Posterior vena cava (tissue), 2 donors: Measurements from ENCODE around the gene LRRC3. TPM values are rescaled to one million over a fixed set of nuclear protein-coding genes. Genes with fewer than 3 reads are reported as not detected.

Experiments used
- DNase-seq: peaks from one replicate; pipeline ENCODE4 v3.0.0-alpha.2; 2020; ENCODE audit warnings: low spot score
- intact Hi-C, 2 donors: fragments of 100-400 bp; cut with DNase I; formaldehyde crosslinking; loops; one replicate each; pipeline versions ENCODE4 v1.14.1 to v1.14.2; 2022 to 2023
- total RNA-seq, 2 donors: library from RNA; stranded (reverse); fragmentation: NEBNext Ultra II Directional; extraction: Animal tissue kit (Norgen Biotek cat#: 25700); gene quantifications; one replicate each; pipeline ENCODE4 v1.2.1, GENCODE V29; 2021
- donor health status: DM: yes; HTN: yes; CAD: no.
- donor health status: DM: yes; HTN: yes; CAD: no.

Gene LRRC3
- total RNA-seq, 2 donors from 2014 or later, result 1.5 to 1.8 TPM

- intact Hi-C loops, result no loop called here
- DNase-seq, result peak; percentile 64
Observed at GRCh38 chr21:44450402-44450801, 4.9 kb upstream of the LRRC3 start.

GRCh38 chr21:44450999-44451398, 4.3 kb upstream of the LRRC3 start:
- peak; percentile 71 for DNase-seq
- intact Hi-C loops, result no loop called here

- no peak for DNase-seq
- intact Hi-C loops, result no loop called here
Observed at GRCh38 chr21:44453120-44453519, 2.2 kb upstream of the LRRC3 start.

- intact Hi-C loops, result no loop called here
- peak; percentile 5 for DNase-seq
Observed at GRCh38 chr21:44454058-44454457, 1.3 kb upstream of the LRRC3 start.

GRCh38 chr21:44455524-44456213, 359 bp downstream of the LRRC3 start:
- peak; percentile 84 for DNase-seq
- intact Hi-C loops, result no loop called here

- DNase-seq, result peak; percentile 82
Observed at GRCh38 chr21:44456214-44456914, 1.1 kb downstream of the LRRC3 start.

GRCh38 chr21:44456915-44457736, 1.8 kb downstream of the LRRC3 start:
- peak; percentile 64 for DNase-seq
- intact Hi-C loops, result no loop called here

More at GRCh38 chr21:44456214-44456914, 1.1 kb downstream of the LRRC3 start:
- intact Hi-C loops, result no loop called here

- intact Hi-C loops, result no loop called here
- DNase-seq, result peak; percentile 72
Observed at GRCh38 chr21:44458971-44459711, 3.8 kb downstream of the LRRC3 start.

GRCh38 chr21:44459712-44460440, 4.6 kb downstream of the LRRC3 start:
- intact Hi-C loops, result no loop called here
- peak; percentile 48 for DNase-seq

- intact Hi-C loops, result no loop called here
- peak; percentile 51 for DNase-seq
Observed at GRCh38 chr21:44460441-44460755, 5.1 kb downstream of the LRRC3 start.

GRCh38 chr21:44461005-44461404, 5.7 kb downstream of the LRRC3 start:
- DNase-seq, result peak; percentile 77

GRCh38 chr21:44461464-44462001, 6.2 kb downstream of the LRRC3 start:
- DNase-seq, result peak; percentile 64
- intact Hi-C loops, result no loop called here

More at GRCh38 chr21:44461005-44461404, 5.7 kb downstream of the LRRC3 start:
- intact Hi-C loops, result no loop called here

GRCh38 chr21:44462086-44462833, 7.0 kb downstream of the LRRC3 start:
- intact Hi-C loops, result no loop called here
- peak; percentile 71 for DNase-seq

GRCh38 chr21:44462834-44463200, 7.5 kb downstream of the LRRC3 start:
- peak; percentile 72 for DNase-seq
- intact Hi-C loops, result no loop called here

- intact Hi-C loops, result no loop called here
Observed at GRCh38 chr21:44463724-44464123, 8.4 kb downstream of the LRRC3 start.

GRCh38 chr21:44464351-44464750, 9.0 kb downstream of the LRRC3 start:
- intact Hi-C loops, result no loop called here
- DNase-seq, result peak; percentile 45

More at GRCh38 chr21:44463724-44464123, 8.4 kb downstream of the LRRC3 start:
- DNase-seq, result peak; percentile 78

- intact Hi-C loops, result no loop called here
- peak; percentile 63 for DNase-seq
Observed at GRCh38 chr21:44466351-44466954, 11.1 kb downstream of the LRRC3 start.
